Activated gamma-delta T cell treated with Interleukin-2 at 50 U/mL for 16 hours (primary cell): Measurements from ENCODE around the gene KCTD19.

Experiments used
- DNase-seq: peaks from one replicate; pipeline ENCODE4 v3.0.0-alpha.2; 2020

KCTD19 gene

DNA sequence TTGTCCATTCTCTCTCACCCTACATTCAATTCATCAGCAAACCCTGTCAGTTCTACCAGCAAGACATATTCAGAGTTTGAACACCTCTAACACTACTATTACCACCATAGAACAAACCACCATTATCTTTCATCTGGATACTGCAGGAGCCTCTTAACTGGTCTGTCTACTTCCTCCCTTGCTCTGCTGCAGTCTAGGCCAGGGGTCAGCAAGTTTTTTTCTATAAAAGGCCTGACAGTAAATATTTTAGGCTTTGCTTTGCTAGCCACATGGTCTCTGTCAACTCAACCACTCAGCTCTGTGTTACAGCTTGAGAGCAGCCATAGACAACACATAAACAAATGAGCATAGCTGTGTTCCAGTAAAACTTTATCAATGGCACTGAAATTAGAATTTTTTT, 13.8 kb downstream of the KCTD19 start:
- no peak for DNase-seq

DNA sequence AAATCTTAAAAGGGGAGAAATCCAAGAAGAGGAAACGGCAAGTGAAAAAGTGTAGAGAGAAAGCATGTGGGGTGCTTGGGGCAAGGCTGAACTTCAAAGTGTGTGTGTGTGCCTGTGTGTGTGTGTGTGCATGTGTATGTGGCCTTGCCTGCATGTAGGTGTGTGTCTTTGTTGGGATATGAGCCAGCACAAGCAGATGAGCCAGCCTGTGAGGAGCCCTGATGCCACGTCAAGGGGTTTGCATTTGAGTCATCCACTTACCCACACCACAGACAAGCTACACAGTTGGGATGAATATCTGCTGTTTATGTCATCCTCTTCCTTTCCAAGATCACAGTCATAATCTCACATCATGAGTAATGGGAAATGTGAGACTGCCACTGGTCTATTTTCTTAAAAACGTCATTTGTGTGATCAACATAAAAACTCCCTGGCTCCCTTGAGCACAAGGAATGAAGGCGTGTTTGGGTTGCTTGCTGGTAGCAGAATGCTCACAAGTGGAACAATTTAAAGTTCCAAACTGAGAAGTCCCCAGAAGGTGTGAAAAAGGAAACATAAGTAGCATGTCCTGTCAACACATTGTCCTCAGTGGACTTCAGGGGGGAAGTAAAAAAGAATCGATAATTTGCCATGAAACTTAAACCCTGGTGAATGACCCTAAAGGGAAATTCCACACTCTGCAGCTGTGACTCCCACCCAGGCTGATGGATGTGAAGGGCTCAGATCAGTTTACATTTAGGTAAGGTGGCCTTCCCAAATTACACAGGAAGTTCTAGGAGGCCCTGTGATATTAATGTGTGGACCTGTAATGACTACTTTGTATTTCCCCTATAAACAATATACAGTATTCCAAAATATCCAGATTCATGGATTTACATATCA, 14.7 kb downstream of the KCTD19 start:
- no peak for DNase-seq

- no peak for DNase-seq
These were observed 16.0 kb downstream of the KCTD19 start for GRCh38 chr16:67310561-67310960.

DNA sequence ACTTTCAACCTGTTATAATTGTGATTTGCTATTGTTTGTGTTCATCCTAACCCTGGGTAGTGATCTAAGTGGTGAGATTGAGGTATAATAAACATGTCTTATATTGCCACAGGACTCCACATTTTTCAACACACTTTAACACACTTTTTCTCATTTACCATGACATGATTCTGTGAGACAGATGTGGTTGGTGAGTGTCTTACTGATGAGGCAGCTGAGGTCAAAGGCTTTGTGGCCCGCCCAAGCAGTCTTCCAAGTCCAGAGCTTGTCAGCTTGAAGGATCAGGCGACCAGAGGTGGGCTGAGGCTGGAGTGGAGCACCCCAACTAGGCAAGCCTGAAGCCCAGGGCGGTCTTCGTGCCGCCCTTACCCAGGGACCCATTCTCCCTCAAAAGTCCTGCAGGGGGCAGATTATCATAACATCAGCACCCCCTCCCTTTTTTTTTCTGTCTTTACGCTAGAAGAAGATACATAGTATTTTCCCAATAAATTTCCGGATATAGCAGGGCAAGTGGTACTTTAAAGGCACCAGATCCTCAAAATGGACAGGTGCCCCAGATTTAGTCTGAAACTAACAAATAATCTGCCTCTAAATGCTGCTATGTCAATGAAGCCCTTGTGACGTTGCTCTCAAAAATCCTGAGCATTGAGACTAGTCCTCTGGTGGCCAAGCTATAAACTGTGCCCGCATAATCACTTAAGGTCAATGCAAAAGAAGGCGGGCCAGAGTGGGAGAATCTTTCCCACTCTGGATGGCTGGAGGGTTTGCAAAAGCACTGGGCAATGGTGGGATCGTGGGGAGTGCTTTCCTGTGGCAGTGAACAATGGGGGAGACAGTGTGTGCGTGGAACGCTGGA, 21.1 kb downstream of the KCTD19 start:
- DNase-seq = no peak

DNA sequence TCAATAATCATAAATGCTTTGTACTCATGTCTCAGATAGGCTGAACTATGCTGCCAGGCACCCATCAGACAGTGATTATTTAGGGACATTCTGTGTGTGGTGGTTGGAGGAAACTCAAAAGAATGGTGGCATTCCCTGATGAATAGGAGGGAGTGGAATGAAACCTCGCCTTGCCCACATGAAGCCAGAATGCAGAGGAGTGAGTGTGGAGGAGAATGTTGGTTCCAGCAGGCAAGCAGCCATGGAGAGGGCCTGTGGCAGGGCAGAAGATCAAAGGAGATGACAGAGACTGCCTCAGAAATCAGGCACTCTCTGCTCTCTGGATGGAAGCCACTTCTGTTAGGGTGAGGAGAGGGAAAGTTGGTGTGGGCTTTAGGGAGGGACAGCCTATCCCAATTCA, 22.5 kb downstream of the KCTD19 start:
- no peak for DNase-seq

DNA sequence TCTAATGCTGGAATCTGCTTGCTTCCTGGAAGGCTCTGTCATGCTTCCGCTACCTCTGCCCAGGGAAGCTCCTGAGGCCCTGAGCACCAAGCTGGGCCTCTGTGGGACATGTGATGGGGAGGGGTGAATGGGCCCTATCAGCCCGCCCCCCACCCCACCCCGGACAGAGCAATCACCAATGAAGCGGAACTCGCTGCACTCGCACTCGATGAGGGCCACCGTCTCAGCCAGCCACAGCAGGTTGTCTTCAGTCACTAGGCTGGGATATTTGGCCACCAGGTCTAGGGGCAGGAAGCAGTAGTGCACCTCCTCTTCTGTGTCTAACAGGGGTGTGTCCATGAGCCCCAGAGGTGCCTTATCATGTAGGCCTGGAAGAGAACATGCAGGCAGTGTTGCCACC, 23.6 kb downstream of the KCTD19 start:
- DNase-seq = no peak

- no peak for DNase-seq
These were observed 24.5 kb downstream of the KCTD19 start for GRCh38 chr16:67302076-67302475.

DNA sequence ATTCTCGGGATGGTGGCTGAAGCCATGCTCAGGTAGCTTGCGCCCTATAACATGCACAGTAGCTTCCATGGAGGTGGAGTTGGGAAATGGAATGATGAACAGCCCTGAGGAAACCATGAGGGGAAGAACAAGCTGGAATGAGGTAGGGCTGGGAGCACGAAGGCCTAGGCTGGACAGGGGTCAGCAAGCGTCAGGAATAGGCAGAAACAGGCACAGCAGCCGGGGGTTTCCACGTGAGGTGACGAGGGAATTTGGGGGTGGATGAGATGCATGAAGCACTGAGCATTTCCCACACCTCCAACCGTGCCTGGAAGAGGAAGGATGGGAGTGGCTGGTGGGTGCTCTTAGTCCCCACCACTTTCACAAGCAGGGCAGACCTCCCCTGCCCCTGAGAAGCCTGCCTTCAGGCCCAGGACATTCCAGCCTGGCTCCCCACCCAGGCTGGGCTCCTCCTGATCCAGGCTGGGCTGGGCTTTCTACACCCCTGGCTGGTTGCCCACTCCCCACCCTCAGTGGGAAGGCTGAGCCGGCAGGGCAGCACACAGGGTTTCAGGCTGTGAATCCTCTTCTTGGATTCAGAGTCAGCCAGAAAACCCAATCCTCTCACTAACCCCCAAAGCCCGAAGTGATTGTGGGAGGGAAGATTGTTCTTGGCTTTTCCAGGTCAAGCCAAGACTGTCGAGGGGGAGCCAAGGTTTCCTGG, 25.3 kb downstream of the KCTD19 start:
- no peak for DNase-seq

DNA sequence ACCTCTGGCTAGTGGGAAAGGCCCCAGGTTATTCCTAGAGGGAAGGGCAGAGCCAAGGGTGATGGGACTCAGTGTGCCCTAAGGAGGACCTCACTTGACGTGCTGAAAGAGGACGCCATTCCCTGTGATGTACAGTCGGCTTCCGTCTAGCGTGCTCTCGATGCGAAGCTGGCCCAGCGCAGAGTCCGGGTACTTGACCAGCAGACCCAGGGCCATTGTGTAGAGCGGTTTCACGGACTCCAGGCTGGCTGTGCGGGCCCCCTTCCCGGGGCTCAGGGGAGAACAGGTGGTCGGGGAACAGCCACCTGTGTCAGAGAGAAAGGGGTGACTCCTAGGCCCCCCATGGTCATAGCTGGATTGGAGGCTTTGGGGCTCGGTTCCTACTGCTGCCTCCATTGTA, 27.3 kb downstream of the KCTD19 start:
- no peak for DNase-seq

DNA sequence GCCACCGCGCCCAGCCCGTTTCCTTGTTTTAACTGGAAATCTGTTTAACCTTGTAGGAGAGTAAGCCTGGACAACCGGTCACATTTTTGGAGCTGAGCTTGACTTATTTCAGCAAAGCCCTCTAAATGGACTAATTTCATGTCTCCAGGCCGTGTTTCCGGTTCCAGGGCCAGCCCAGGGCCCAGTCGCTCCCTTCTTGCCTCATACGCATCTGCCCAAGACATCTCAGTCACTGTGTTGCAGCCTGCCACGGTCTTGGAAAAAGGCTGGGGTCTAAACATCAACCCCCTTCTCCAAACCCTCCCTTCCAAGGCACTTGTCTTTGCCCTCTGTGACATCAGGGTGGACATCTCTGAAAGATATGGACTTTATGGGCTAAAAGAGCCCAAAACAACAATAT, 28.3 kb downstream of the KCTD19 start:
- no peak for DNase-seq

GRCh38 chr16:67296420-67296819, 30.1 kb downstream of the KCTD19 start:
- no peak for DNase-seq

GRCh38 chr16:67294938-67295361, 31.6 kb downstream of the KCTD19 start:
- DNase-seq = no peak

DNA sequence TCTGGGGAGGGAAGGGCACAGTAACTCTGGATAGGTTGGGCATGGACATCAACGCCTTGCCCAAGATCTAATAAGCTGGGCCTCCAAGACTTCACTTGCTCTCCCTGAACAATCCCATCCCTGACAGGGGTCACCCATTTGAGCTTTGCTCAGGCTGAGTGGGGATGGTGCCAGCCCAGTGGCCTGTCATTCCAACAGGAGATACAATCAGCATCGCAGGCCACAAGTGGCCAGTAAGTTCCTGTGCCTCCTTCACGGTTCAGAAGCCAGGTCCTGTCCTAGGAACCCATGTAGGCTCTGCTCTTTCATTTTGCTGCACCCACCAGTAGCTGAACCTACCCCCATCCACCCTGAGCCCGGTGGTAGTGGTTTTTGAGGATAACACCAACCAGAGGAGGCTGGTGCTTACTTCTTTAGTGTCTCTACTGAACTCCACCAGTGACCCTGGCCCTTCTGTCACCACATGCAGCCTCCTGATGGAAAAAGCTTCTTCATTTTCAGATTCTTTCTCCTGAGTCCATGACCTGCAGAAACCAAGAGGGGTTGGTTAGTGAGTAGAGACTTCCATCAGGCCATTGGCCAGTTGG, 32.3 kb downstream of the KCTD19 start:
- no peak for DNase-seq

DNA sequence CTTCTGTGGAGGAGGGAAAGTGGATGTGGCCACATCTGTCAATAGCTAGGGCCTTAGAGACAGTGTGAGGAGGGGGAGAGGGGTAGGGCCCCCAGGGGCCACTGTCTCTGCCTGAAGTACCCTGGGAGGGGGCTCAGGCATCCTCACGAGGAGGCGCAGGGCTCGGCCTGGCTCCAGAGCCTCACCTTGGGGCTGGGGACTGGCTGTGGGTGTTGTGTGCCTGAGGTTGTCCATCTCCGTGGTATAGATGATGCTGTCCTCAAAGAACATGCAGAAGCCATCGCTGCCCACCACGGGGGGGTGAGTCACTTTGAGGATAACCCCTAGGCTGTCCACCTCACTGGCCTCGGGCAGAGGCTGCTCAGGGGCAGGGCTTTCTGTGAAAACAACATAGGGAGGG, 35.1 kb downstream of the KCTD19 start:
- no peak for DNase-seq

- no peak for DNase-seq
These were observed 38.6 kb downstream of the KCTD19 start for GRCh38 chr16:67287960-67288359.

GRCh38 chr16:67286441-67287235, 39.9 kb downstream of the KCTD19 start:
- no peak for DNase-seq

- no peak for DNase-seq
These were observed 41.6 kb downstream of the KCTD19 start for GRCh38 chr16:67284699-67285646.

- DNase-seq = no peak
These were observed 42.5 kb downstream of the KCTD19 start for GRCh38 chr16:67283826-67284555.

- no peak for DNase-seq
These were observed 43.3 kb downstream of the KCTD19 start for GRCh38 chr16:67283039-67283825.
